Parathyroid adenoma (tissue), 2 donors: ENCODE results near the gene HNRNPM.

Experiments
- H2AFZ ChIP-seq: fragments of 300-600 bp; sonication (generic); one replicate; pipeline ENCODE4 v1.7.0; 2017; ENCODE audit warnings: antibody characterized with exemption, mild to moderate bottlenecking
- H3K27ac ChIP-seq: fragments of 300-600 bp; sonication (generic); one replicate; pipeline ENCODE4 v1.7.0; 2017
- H3K27me3 ChIP-seq: fragments of 300-600 bp; sonication (generic); one replicate; pipeline ENCODE4 v1.7.0; 2017; ENCODE audit warnings: low read length; ENCODE audit not compliant: control insufficient read depth, insufficient read depth
- H3K36me3 ChIP-seq: fragments of 300-600 bp; sonication (generic); one replicate; pipeline ENCODE4 v1.7.0; 2017; ENCODE audit warnings: low read length; ENCODE audit not compliant: control insufficient read depth, insufficient read depth
- H3K4me1 ChIP-seq: fragments of 300-600 bp; sonication (generic); one replicate; pipeline ENCODE4 v1.7.0; 2017; ENCODE audit warnings: control low read depth
- H3K4me2 ChIP-seq: fragments of 300-600 bp; sonication (generic); one replicate; pipeline ENCODE4 v1.7.0; 2017; ENCODE audit warnings: low read length
- H3K4me3 ChIP-seq: fragments of 300-600 bp; sonication (generic); one replicate; pipeline ENCODE4 v1.7.0; 2017; ENCODE audit warnings: low read depth, low read length
- H3K79me2 ChIP-seq: fragments of 300-600 bp; sonication (generic); one replicate; pipeline ENCODE4 v1.7.0; 2017; ENCODE audit warnings: control low read depth
- H3K9ac ChIP-seq: fragments of 300-600 bp; sonication (generic); one replicate; pipeline ENCODE4 v1.7.0; 2017; ENCODE audit warnings: mild to moderate bottlenecking
- H3K9me3 ChIP-seq: fragments of 300-600 bp; sonication (generic); one replicate; pipeline ENCODE4 v1.7.0; 2017; ENCODE audit warnings: low read length; ENCODE audit not compliant: control insufficient read depth
- CTCF ChIP-seq: fragments of 300-600 bp; sonication (generic); IDR thresholded peaks from one replicate; pipeline ENCODE4 v1.7.0; 2017; ENCODE audit warnings: antibody characterized with exemption, mild to moderate bottlenecking
- donor health status: primary hyperparathyroidism.

Gene HNRNPM

GRCh38 chr19:8489561-8490394, 45.0 kb downstream of the HNRNPM start:
- Histone ChIP-seq H3K4me2 (no peak overlapping the region), H3K27me3 (no peaks in the 10 kb centered on the region), H3K36me3 (no peaks in the 10 kb centered on the region)

GRCh38 chr19:8490395-8490760, 45.6 kb downstream of the HNRNPM start:
- no peaks in the 10 kb centered on the region for H3K27me3 ChIP-seq
- no peak for TF ChIP-seq CTCF
- no peaks in the 10 kb centered on the region for H3K9me3 ChIP-seq
- no peaks in the 10 kb centered on the region for H3K36me3 ChIP-seq
- H3K27ac ChIP-seq: no peak overlapping the region
- H3K9ac ChIP-seq: no peak overlapping the region
- H3K4me1 ChIP-seq: no peaks in the 10 kb centered on the region
- no peak overlapping the region for H3K4me3 ChIP-seq
- H2AFZ ChIP-seq: no peak overlapping the region
- H3K79me2 ChIP-seq: no peaks in the 10 kb centered on the region
- H3K4me2 ChIP-seq: no peak overlapping the region

More at GRCh38 chr19:8489561-8490394, 45.0 kb downstream of the HNRNPM start:
- Histone ChIP-seq H3K9ac (no peak overlapping the region), H3K79me2 (peaks cover 2% of the 10 kb centered on the region), H3K4me3 (no peak overlapping the region), H3K9me3 (no peaks in the 10 kb centered on the region), H3K27ac (no peak overlapping the region), H2AFZ (no peak overlapping the region), H3K4me1 (no peaks in the 10 kb centered on the region)
- TF ChIP-seq CTCF: no peak

GRCh38 chr19:8490873-8491272, 46.1 kb downstream of the HNRNPM start:
- no peak overlapping the region for H3K27ac ChIP-seq
- no peaks in the 10 kb centered on the region for H3K79me2 ChIP-seq

GRCh38 chr19:8491574-8491973, 46.8 kb downstream of the HNRNPM start:
- H3K9ac ChIP-seq: no peak overlapping the region
- H3K36me3 ChIP-seq: no peaks in the 10 kb centered on the region
- TF ChIP-seq CTCF: no peak

More at GRCh38 chr19:8490873-8491272, 46.1 kb downstream of the HNRNPM start:
- no peaks in the 10 kb centered on the region for H3K36me3 ChIP-seq
- no peak overlapping the region for H2AFZ ChIP-seq
- no peaks in the 10 kb centered on the region for H3K9me3 ChIP-seq
- H3K9ac ChIP-seq: no peak overlapping the region
- no peaks in the 10 kb centered on the region for H3K4me1 ChIP-seq
- no peaks in the 10 kb centered on the region for H3K27me3 ChIP-seq
- no peak overlapping the region for H3K4me3 ChIP-seq
- TF ChIP-seq CTCF: no peak
- H3K4me2 ChIP-seq: no peak overlapping the region

GRCh38 chr19:8494158-8494557, 49.4 kb downstream of the HNRNPM start:
- no peaks in the 10 kb centered on the region for H3K9me3 ChIP-seq
- no peak overlapping the region for H3K4me3 ChIP-seq
- H3K36me3 ChIP-seq: no peaks in the 10 kb centered on the region
- no peaks in the 10 kb centered on the region for H3K79me2 ChIP-seq
- H3K27ac ChIP-seq: no peak overlapping the region
- TF ChIP-seq CTCF: no peak
- no peaks in the 10 kb centered on the region for H3K4me1 ChIP-seq
- no peak overlapping the region for H3K9ac ChIP-seq
- no peak overlapping the region for H3K4me2 ChIP-seq
- no peaks in the 10 kb centered on the region for H3K27me3 ChIP-seq
- H2AFZ ChIP-seq: no peak overlapping the region

More at GRCh38 chr19:8491574-8491973, 46.8 kb downstream of the HNRNPM start:
- Histone ChIP-seq H2AFZ (no peak overlapping the region), H3K27me3 (no peaks in the 10 kb centered on the region), H3K79me2 (no peaks in the 10 kb centered on the region), H3K9me3 (no peaks in the 10 kb centered on the region), H3K4me2 (no peak overlapping the region), H3K4me3 (no peak overlapping the region), H3K27ac (no peak overlapping the region), H3K4me1 (no peaks in the 10 kb centered on the region)
